K562 (cell line): Measurements from ENCODE around the gene TEX14.

Source experiments
- ELF1 ChIP-seq: fragments of 200-800 bp; sonication (Bioruptor generic); IDR thresholded peaks from 2 replicates; pipeline ENCODE4 v1.6.1; 2016; ENCODE audit warnings: missing genetic modification characterization, missing compliant biosample characterization
- ETV6 ChIP-seq, 3 experiments: fragments of 150-350 bp in 1 of 3; sonication (generic) in 1 of 3; formaldehyde crosslinking in 1 of 3; IDR thresholded peaks; 2 replicates each; pipeline versions ENCODE4 v1.6.1 to v1.8.0; 2014 to 2022; ENCODE audit warnings: borderline replicate concordance in 2 of 3, low read depth in 2 of 3, antibody characterized with exemption in 1 of 3, low read length in 1 of 3, mild to moderate bottlenecking in 1 of 3, missing genetic modification reagents in 1 of 3
- GABPB1 ChIP-seq: sonication (generic); formaldehyde crosslinking; IDR thresholded peaks from 2 replicates; pipeline ENCODE4 v1.8.0; 2022; ENCODE audit warnings: mild to moderate bottlenecking, missing genetic modification reagents
- KLF1 ChIP-seq: fragments of 450-650 bp; IDR thresholded peaks from 2 replicates; pipeline ENCODE4 v1.6.1; 2016; ENCODE audit warnings: missing genetic modification characterization, missing compliant biosample characterization
- MEF2A ChIP-seq: IDR thresholded peaks from 2 replicates; pipeline ENCODE4 v1.6.1; 2011; ENCODE audit warnings: low read depth, mild to moderate bottlenecking, low read length, moderate library complexity; ENCODE audit not compliant: control insufficient read depth
- SPI1 ChIP-seq: IDR thresholded peaks from 2 replicates; pipeline ENCODE4 v1.6.1; 2011; ENCODE audit warnings: low read depth, low read length, control low read depth, borderline replicate concordance
- TCF7 ChIP-seq: sonication (generic); IDR thresholded peaks from 2 replicates; pipeline ENCODE4 v1.6.1; 2016; ENCODE audit warnings: antibody characterized with exemption, borderline replicate concordance
- ZBTB8A ChIP-seq: fragments of 450-650 bp; IDR thresholded peaks from 2 replicates; pipeline ENCODE4 v1.6.1; 2018; ENCODE audit warnings: mild to moderate bottlenecking, moderate library complexity; ENCODE audit not compliant: partially characterized antibody
- ZNF121 ChIP-seq: sonication (generic); formaldehyde crosslinking; conservative IDR thresholded peaks from 2 replicates; pipeline ENCODE4 v1.8.0; 2022; ENCODE audit warnings: missing genetic modification reagents
- ZNF436 ChIP-seq: fragments of 250-450, 450-650 bp; sonication (Bioruptor Pico); formaldehyde crosslinking; IDR thresholded peaks from 2 replicates; pipeline ENCODE4 v1.7.0; 2020; ENCODE audit warnings: mild to moderate bottlenecking
- TF ChIP-seq, protein P1 (sequence below): fragments of 450-650 bp; formaldehyde crosslinking; IDR thresholded peaks from 2 replicates; pipeline ENCODE4 v1.4.0; 2022; ENCODE audit warnings: missing genetic modification characterization

DNA sequence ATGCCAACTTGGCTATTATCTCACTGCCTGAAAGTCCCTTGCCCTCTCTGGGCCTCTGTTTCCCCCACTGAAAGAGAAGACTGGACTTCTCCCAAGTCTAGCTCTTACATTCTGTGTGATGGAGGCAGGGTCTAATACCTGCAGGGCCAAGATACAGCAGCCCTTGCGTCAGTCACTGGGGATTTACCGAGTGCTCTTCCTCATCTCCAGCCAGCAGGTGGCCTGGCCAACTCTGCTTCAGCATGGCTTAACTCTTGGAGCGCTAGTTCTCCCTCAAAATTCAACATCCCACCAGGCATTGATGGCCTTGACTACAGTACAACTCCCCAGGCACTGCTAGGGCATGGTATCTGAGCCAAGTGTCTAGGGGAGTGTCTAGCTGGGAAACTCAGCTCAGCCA is 157.5 kb downstream of the TEX14 start:
- no peak for TF ChIP-seq SPI1
- TF ChIP-seq ETV6 (IDR thresholded peaks at IDR 0.05; ENCODE audit: borderline replicate concordance in 1 of 2, low read depth in 2 of 2, low read length in 1 of 2): no peak
- no peak for TF ChIP-seq ETV6 (CRISPR knock-in tag; IDR thresholded peaks at IDR 0.05; ENCODE audit: borderline replicate concordance)
- TF ChIP-seq, protein P1, sequence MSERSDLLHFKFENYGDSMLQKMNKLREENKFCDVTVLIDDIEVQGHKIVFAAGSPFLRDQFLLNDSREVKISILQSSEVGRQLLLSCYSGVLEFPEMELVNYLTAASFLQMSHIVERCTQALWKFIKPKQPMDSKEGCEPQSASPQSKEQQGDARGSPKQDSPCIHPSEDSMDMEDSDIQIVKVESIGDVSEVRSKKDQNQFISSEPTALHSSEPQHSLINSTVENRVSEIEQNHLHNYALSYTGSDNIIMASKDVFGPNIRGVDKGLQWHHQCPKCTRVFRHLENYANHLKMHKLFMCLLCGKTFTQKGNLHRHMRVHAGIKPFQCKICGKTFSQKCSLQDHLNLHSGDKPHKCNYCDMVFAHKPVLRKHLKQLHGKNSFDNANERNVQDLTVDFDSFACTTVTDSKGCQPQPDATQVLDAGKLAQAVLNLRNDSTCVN (CRISPR knock-in tag): no peak
- TF ChIP-seq GABPB1 (CRISPR knock-in tag): no peak
- TF ChIP-seq TCF7: no peak
- no peak for TF ChIP-seq ZNF121 (CRISPR knock-in tag)
- TF ChIP-seq ZNF436 (CRISPR knock-in tag): no peak
- TF ChIP-seq ELF1 (tag): no peak
- no peak for TF ChIP-seq KLF1 (tag)
- TF ChIP-seq MEF2A: no peak
- no peak for TF ChIP-seq ZBTB8A
